WTC11 (cell line): ENCODE results near the gene ZEB2. TPM values are rescaled to one million over a fixed set of nuclear protein-coding genes. Genes with fewer than 3 reads are reported as not detected.

Experiments
- ATAC-seq: fragments of 200-7000 bp; cut with Tn5 transposase; 2 replicates; pipeline ENCODE4 v1.10.0; 2021; ENCODE audit warnings: mild to moderate bottlenecking, moderate library complexity
- CTCF ChIA-PET: fragments of 300-600 bp; sonication (Branson Sonifier 250); formaldehyde crosslinking; loops from one replicate; lab custom pipeline; 2021; ENCODE audit warnings: antibody characterized with exemption; lab: Charles Lee
- POLR2A ChIA-PET: fragments of 350-600 bp; sonication (Branson Sonifier 250); formaldehyde crosslinking; loops from one replicate; lab custom pipeline; 2021; ENCODE audit warnings: antibody characterized with exemption; lab: Charles Lee
- DNase-seq: peaks from one replicate; pipeline ENCODE4 v3.0.0; 2021; ENCODE audit warnings: low spot score
- H3K27ac Mint-ChIP-seq: 2 replicates; pipeline ENCODE4 v1.8.0; 2021; ENCODE audit warnings: mixed read lengths
- H3K27me3 Mint-ChIP-seq: 2 replicates; pipeline ENCODE4 v1.8.0; 2021; ENCODE audit warnings: low read depth, mild to moderate bottlenecking, moderate library complexity, mixed read lengths
- H3K36me3 Mint-ChIP-seq: 2 replicates; pipeline ENCODE4 v1.8.0; 2021; ENCODE audit warnings: mixed read lengths
- H3K4me1 Mint-ChIP-seq: 2 replicates; pipeline ENCODE4 v1.8.0; 2022; ENCODE audit warnings: mixed read lengths
- H3K4me3 Mint-ChIP-seq: 2 replicates; pipeline ENCODE4 v1.8.0; 2021; ENCODE audit warnings: mild to moderate bottlenecking, moderate library complexity, mixed read lengths
- H3K9me3 Mint-ChIP-seq: 2 replicates; pipeline ENCODE4 v1.8.0; 2021; ENCODE audit warnings: mixed read lengths
- CBFB ChIP-seq: sonication (generic); formaldehyde crosslinking; IDR thresholded peaks from 2 replicates; pipeline ENCODE4 v1.8.1; 2022; ENCODE audit warnings: mild to moderate bottlenecking, low read depth, missing genetic modification reagents
- ELF4 ChIP-seq: sonication (generic); formaldehyde crosslinking; IDR thresholded peaks from 2 replicates; pipeline ENCODE4 v1.8.1; 2022; ENCODE audit warnings: low read depth, mild to moderate bottlenecking, moderate library complexity, missing genetic modification reagents
- FOXP1 ChIP-seq: sonication (generic); formaldehyde crosslinking; IDR thresholded peaks from 2 replicates; pipeline ENCODE4 v1.8.0; 2022; ENCODE audit warnings: missing genetic modification reagents, mild to moderate bottlenecking, moderate library complexity, borderline replicate concordance
- GRHL2 ChIP-seq: fragments of 250-450 bp; sonication (Bioruptor Pico); IDR thresholded peaks from 2 replicates; pipeline ENCODE4 v1.8.0; 2022; ENCODE audit warnings: mild to moderate bottlenecking, moderate library complexity; ENCODE audit not compliant: insufficient replicate concordance, severe bottlenecking
- HMGA2 ChIP-seq: fragments of 250-450 bp; sonication (Bioruptor Pico); IDR thresholded peaks from 2 replicates; pipeline ENCODE4 v1.4.0; 2021; ENCODE audit warnings: mild to moderate bottlenecking, moderate library complexity
- KAT7 ChIP-seq: sonication (generic); formaldehyde crosslinking; IDR thresholded peaks from 2 replicates; pipeline ENCODE4 v1.8.1; 2023; ENCODE audit warnings: missing genetic modification reagents, mild to moderate bottlenecking, borderline replicate concordance
- MXD4 ChIP-seq: fragments of 250-450 bp; sonication (Bioruptor Pico); IDR thresholded peaks from 2 replicates; pipeline ENCODE4 v1.8.0; 2021; ENCODE audit warnings: mild to moderate bottlenecking, moderate library complexity, borderline replicate concordance
- MYBL2 ChIP-seq: sonication (generic); formaldehyde crosslinking; IDR thresholded peaks from 2 replicates; pipeline ENCODE4 v1.8.1; 2023; ENCODE audit warnings: mild to moderate bottlenecking, moderate library complexity, missing genetic modification reagents
- NFYB ChIP-seq: sonication (generic); formaldehyde crosslinking; conservative IDR thresholded peaks from 2 replicates; pipeline ENCODE4 v1.8.0; 2022; ENCODE audit warnings: low read depth, missing genetic modification reagents
- SP1 ChIP-seq: sonication (generic); formaldehyde crosslinking; conservative IDR thresholded peaks from 2 replicates; pipeline ENCODE4 v1.8.1; 2022; ENCODE audit warnings: missing genetic modification reagents
- ZNF416 ChIP-seq: fragments of 250-450 bp; sonication (Bioruptor Pico); IDR thresholded peaks from 2 replicates; pipeline ENCODE4 v1.9.0; 2021; ENCODE audit warnings: mild to moderate bottlenecking, inconsistent platforms
- ZNF423 ChIP-seq: fragments of 250-450 bp; sonication (Bioruptor Pico); IDR thresholded peaks from 2 replicates; pipeline ENCODE4 v2.1.2; 2022; ENCODE audit warnings: mild to moderate bottlenecking, moderate library complexity
- ZNF671 ChIP-seq: fragments of 250-450 bp; sonication (Bioruptor Pico); IDR thresholded peaks from 2 replicates; pipeline ENCODE4 v1.8.0; 2021; ENCODE audit warnings: mild to moderate bottlenecking
- total RNA-seq: library from RNA; stranded (reverse); gene quantifications from 3 replicates; pipeline ENCODE4 v1.2.3, GENCODE V29; 2021
- TF ChIP-seq, protein P1 (sequence below): sonication (generic); formaldehyde crosslinking; IDR thresholded peaks from 2 replicates; pipeline ENCODE4 v1.8.1; 2022; ENCODE audit warnings: low read depth, missing genetic modification reagents, borderline replicate concordance
- TF ChIP-seq, protein P2 (sequence below): sonication (generic); formaldehyde crosslinking; IDR thresholded peaks from 2 replicates; pipeline ENCODE4 v1.8.1; 2023; ENCODE audit warnings: mild to moderate bottlenecking, missing genetic modification reagents
- TF ChIP-seq, protein P3 (sequence below): sonication (generic); formaldehyde crosslinking; IDR thresholded peaks from 2 replicates; pipeline ENCODE4 v1.8.0; 2023; ENCODE audit warnings: missing genetic modification reagents, mild to moderate bottlenecking, borderline replicate concordance
- TF ChIP-seq, protein P4 (sequence below): sonication (generic); formaldehyde crosslinking; conservative IDR thresholded peaks from 2 replicates; pipeline ENCODE4 v1.8.1; 2022; ENCODE audit warnings: mild to moderate bottlenecking, missing genetic modification reagents
- TF ChIP-seq, protein P5 (sequence below): fragments of 250-450 bp; sonication (Bioruptor Pico); IDR thresholded peaks from 2 replicates; pipeline ENCODE4 v1.9.0; 2021; ENCODE audit warnings: moderate library complexity, mild to moderate bottlenecking, inconsistent platforms, borderline replicate concordance

Gene ZEB2
- total RNA-seq, 1 experiment from 2014 or later, result 0.42 TPM

DNA sequence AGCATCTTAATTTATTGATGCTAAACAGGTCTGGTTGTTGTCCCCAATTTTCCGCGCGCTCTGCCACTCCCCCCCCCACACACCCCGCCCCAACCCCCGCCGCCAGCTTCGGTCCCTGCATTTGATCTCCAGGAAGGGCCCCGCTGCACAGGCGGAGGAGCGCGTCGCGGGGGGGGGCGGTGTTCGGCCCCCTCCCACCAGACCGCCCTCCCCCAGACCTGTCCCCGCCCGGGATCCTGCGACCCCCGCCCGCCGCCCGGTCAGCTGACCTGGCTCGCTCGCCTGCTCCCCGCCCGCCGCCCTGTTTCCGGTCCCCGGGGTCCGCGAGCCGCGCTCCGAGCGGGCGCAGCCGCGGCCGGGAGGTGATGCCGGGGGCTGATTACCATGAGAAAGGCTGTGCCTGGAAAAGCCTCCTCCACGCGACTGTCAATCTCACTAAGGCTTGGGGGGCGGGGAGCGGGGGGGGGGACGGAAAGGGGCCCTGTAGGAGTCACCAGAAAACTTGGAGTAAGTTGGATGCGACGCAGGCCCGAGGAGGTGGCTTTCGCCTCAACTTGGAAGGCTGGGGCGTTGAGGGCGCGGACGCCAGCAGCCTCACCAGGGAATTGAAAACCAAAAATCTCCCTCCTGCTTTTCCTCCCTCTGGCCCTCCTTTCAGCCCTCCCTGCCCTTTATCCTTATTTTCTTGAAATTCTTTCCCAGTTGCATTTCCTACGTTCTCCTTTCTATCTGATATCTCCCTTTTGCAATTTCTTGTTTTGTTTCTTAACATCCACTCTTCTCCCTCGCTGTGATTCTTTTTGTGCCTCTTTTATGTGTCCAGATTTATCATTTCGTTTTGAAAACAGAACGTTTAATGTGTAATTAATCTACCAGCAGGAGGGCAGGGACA is 4.4 kb upstream of the ZEB2 start (continued):
- TF ChIP-seq CBFB (CRISPR knock-in tag) (no peak), ZNF423 (CRISPR knock-in tag) (0 out of 2 replicates have a peak, but pooled peaks have one; percentile 35), ZNF416 (CRISPR knock-in tag) (no peak), HMGA2 (CRISPR knock-in tag) (no peak), ELF4 (CRISPR knock-in tag) (no peak)
- TF ChIP-seq, protein P1, sequence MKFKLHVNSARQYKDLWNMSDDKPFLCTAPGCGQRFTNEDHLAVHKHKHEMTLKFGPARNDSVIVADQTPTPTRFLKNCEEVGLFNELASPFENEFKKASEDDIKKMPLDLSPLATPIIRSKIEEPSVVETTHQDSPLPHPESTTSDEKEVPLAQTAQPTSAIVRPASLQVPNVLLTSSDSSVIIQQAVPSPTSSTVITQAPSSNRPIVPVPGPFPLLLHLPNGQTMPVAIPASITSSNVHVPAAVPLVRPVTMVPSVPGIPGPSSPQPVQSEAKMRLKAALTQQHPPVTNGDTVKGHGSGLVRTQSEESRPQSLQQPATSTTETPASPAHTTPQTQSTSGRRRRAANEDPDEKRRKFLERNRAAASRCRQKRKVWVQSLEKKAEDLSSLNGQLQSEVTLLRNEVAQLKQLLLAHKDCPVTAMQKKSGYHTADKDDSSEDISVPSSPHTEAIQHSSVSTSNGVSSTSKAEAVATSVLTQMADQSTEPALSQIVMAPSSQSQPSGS (CRISPR knock-in tag), result no peak
- TF ChIP-seq, protein P2, sequence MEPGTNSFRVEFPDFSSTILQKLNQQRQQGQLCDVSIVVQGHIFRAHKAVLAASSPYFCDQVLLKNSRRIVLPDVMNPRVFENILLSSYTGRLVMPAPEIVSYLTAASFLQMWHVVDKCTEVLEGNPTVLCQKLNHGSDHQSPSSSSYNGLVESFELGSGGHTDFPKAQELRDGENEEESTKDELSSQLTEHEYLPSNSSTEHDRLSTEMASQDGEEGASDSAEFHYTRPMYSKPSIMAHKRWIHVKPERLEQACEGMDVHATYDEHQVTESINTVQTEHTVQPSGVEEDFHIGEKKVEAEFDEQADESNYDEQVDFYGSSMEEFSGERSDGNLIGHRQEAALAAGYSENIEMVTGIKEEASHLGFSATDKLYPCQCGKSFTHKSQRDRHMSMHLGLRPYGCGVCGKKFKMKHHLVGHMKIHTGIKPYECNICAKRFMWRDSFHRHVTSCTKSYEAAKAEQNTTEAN, result no peak
- TF ChIP-seq, protein P3, sequence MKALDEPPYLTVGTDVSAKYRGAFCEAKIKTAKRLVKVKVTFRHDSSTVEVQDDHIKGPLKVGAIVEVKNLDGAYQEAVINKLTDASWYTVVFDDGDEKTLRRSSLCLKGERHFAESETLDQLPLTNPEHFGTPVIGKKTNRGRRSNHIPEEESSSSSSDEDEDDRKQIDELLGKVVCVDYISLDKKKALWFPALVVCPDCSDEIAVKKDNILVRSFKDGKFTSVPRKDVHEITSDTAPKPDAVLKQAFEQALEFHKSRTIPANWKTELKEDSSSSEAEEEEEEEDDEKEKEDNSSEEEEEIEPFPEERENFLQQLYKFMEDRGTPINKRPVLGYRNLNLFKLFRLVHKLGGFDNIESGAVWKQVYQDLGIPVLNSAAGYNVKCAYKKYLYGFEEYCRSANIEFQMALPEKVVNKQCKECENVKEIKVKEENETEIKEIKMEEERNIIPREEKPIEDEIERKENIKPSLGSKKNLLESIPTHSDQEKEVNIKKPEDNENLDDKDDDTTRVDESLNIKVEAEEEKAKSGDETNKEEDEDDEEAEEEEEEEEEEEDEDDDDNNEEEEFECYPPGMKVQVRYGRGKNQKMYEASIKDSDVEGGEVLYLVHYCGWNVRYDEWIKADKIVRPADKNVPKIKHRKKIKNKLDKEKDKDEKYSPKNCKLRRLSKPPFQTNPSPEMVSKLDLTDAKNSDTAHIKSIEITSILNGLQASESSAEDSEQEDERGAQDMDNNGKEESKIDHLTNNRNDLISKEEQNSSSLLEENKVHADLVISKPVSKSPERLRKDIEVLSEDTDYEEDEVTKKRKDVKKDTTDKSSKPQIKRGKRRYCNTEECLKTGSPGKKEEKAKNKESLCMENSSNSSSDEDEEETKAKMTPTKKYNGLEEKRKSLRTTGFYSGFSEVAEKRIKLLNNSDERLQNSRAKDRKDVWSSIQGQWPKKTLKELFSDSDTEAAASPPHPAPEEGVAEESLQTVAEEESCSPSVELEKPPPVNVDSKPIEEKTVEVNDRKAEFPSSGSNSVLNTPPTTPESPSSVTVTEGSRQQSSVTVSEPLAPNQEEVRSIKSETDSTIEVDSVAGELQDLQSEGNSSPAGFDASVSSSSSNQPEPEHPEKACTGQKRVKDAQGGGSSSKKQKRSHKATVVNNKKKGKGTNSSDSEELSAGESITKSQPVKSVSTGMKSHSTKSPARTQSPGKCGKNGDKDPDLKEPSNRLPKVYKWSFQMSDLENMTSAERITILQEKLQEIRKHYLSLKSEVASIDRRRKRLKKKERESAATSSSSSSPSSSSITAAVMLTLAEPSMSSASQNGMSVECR (CRISPR knock-in tag), result no peak
- TF ChIP-seq, protein P4, sequence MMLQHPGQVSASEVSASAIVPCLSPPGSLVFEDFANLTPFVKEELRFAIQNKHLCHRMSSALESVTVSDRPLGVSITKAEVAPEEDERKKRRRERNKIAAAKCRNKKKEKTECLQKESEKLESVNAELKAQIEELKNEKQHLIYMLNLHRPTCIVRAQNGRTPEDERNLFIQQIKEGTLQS, result no peak

DNA sequence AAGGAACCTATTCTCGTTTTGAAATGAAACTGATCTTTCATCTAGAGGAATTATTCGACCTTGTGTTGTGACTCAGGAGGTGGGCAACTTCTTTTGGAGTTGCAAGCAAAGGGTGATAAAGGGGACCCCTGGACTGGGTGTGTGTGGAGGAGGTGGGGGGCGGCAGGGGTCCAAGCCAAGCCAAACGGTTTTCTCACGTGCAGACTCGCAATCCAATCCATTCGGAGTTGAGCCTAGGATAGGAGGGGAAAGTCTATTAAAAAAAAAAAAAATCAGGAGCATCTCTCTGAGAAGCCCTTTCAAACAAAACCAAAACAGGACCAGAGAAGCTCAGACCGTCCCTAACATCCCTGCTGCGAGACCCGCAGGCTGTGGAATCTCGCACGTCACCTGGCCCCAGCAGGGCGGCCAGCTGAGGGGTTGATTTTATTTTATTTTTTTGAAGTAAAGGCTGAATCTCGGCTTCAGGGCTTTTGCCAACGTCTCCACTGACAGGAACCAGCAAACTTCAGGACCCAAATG is 3.7 kb upstream of the ZEB2 start:
- DNase-seq (peak; percentile 56), ATAC-seq (peak; percentile 15)
- no peaks in the 10 kb centered on the region for H3K9me3 Mint-ChIP-seq
- H3K36me3 Mint-ChIP-seq, result no peaks in the 10 kb centered on the region
- H3K4me3 Mint-ChIP-seq, result peak overlapping the region; percentile 71
- H3K27ac Mint-ChIP-seq, result no peak overlapping the region
- H3K27me3 Mint-ChIP-seq, result peaks cover 17% of the 10 kb centered on the region
- TF ChIP-seq ZNF671 (CRISPR knock-in tag) (no peak), MXD4 (CRISPR knock-in tag) (no peak), ZNF423 (CRISPR knock-in tag) (peak; percentile 87), FOXP1 (CRISPR knock-in tag) (no peak)
- CTCF ChIA-PET, result interaction anchor here (0.8 to 2.1 kb wide), 3 partner anchors 19 to 414 kb away, joined by 3 to 11 read pairs (median 3); no protein-coding TSS in a partner anchor
- H3K4me1 Mint-ChIP-seq, result peaks cover 44% of the 10 kb centered on the region
- POLR2A ChIA-PET, result interaction anchor here (0.6 to 1.0 kb wide), 3 partner anchors 13 to 628 kb away, joined by 3 to 7 read pairs (median 3); no protein-coding TSS in a partner anchor

DNA sequence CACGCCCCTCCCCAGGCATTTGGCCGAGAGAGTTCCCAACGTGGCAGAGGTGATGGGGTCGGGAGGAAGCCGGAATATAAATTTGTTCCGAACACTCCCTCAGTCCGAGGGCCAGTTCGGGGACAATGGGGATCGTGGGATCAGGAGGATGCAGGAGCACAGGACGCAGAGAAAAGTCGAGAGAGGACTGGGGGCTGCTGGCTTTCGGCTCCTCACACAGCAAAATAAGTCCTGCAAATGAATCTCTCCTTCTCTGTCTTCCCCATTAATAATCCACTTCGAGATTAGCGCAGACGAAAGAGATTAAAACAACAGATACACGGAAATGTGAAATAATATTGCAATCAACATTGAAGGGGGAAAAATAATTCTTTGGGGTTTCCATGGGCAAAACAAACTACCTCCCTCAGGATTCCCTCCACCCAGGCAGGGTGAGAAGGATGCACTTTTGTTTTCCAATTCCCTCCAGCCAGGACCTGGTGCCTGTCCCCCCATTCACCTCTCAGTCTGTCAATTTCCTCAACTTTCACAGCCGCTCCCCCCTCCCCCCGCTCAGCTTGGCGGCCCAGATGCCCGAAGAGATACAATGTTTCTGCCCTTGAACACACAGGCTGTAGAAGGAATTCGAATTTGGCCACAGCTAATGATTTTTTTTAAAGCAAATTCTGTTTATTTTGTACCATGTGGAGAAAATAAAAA is 3.1 kb upstream of the ZEB2 start:
- Mint-ChIP-seq H3K4me3 (peak overlapping the region; percentile 71), H3K27ac (no peak overlapping the region), H3K4me1 (peaks cover 44% of the 10 kb centered on the region), H3K27me3 (peaks cover 17% of the 10 kb centered on the region), H3K9me3 (no peaks in the 10 kb centered on the region), H3K36me3 (no peaks in the 10 kb centered on the region)
- DNase-seq, result peak; percentile 56
- peak; percentile 32 for ATAC-seq
- ChIA-PET POLR2A (interaction anchor here (0.6 kb wide), 2 partner anchors 44 to 629 kb away, joined by 3 read pairs; no protein-coding TSS in a partner anchor), CTCF (interaction anchor here (0.8 to 2.1 kb wide), 2 partner anchors 74 to 415 kb away, joined by 3 to 11 read pairs; no protein-coding TSS in a partner anchor)
- TF ChIP-seq KAT7, result no peak
- no peak for TF ChIP-seq SP1
- no peak for TF ChIP-seq MYBL2 (CRISPR knock-in tag)
- no peak for TF ChIP-seq NFYB (CRISPR knock-in tag)
- no peak for TF ChIP-seq ZNF416 (CRISPR knock-in tag)
- TF ChIP-seq GRHL2, result no peak
- TF ChIP-seq, protein P5, sequence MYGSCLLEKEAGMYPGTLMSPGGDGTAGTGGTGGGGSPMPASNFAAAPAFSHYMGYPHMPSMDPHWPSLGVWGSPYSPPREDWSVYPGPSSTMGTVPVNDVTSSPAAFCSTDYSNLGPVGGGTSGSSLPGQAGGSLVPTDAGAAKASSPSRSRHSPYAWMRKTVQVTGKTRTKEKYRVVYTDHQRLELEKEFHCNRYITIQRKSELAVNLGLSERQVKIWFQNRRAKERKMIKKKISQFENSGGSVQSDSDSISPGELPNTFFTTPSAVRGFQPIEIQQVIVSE, result no peak
- no peak for TF ChIP-seq CBFB (CRISPR knock-in tag)
